Brain microvascular endothelial cell (primary cell): Measurements from ENCODE around the gene CDH23.

Experiments used
- DNase-seq: peaks from one replicate; pipeline ENCODE4 v3.0.0-alpha.2; 2020
- H3K27ac ChIP-seq: fragments of 250-450 bp; sonication (Bioruptor Pico); 2 replicates; pipeline ENCODE4 v1.5.1; 2020; ENCODE audit warnings: mild to moderate bottlenecking, moderate library complexity
- H3K27me3 ChIP-seq: fragments of 250-450 bp; sonication (Bioruptor Pico); replicated peaks from 2 replicates; pipeline ENCODE4 v1.5.1; 2020; ENCODE audit warnings: mild to moderate bottlenecking
- H3K36me3 ChIP-seq: fragments of 250-450 bp; sonication (Bioruptor Pico); replicated peaks from 2 replicates; pipeline ENCODE4 v1.5.1; 2020; ENCODE audit warnings: mild to moderate bottlenecking
- H3K4me3 ChIP-seq: 2 replicates; pipeline ENCODE4 v1.5.1; 2011; ENCODE audit warnings: low read depth, mild to moderate bottlenecking, control low read depth, low read length, moderate library complexity
- in situ Hi-C: cut with HindIII; loops from 2 replicates; pipeline ENCODE4 v1.10.0; 2017; ENCODE audit warnings: low sequenced_read_pairs, low pct_ligation_motif_present
- TF ChIP-seq, protein P1 (sequence below): IDR thresholded peaks from 2 replicates; pipeline ENCODE4 v1.5.1; 2011; ENCODE audit warnings: low read depth, mild to moderate bottlenecking, moderate library complexity, low read length, control low read depth, inconsistent platforms; ENCODE audit errors: missing control alignments

CDH23 gene

DNA sequence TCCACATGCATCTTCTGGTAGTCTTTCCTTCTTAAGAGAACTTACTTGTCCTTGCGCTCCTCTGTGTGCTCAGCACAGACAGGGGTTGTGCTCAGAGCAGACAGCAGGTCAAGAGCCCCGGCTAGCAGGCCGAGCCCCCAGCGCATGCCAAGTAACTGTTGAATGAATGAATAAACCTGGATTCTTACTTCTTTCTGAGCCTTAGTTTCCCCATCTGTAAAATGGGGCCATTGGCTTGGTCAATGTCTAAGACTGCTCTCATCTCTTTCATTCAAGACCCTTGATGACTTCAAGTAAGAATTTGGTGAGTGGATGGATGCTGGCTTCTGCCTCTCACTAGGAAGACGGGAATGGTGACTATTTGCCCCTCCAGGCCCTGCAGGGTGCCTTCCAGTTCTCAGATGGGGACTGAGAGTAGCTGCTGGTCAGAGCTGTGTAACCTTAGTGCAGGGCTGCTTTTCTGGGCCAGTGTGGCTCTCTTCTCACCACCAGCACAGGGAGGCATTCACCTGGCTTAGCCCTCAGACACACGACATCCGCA, 78.1 kb downstream of the CDH23 start:
- DNase-seq: no peak
- no peak overlapping the region for H3K4me3 ChIP-seq
- H3K27me3 ChIP-seq: peaks cover 15% of the 10 kb centered on the region
- no peak overlapping the region for H3K27ac ChIP-seq
- no peaks in the 10 kb centered on the region for H3K36me3 ChIP-seq
- TF ChIP-seq, protein P1, sequence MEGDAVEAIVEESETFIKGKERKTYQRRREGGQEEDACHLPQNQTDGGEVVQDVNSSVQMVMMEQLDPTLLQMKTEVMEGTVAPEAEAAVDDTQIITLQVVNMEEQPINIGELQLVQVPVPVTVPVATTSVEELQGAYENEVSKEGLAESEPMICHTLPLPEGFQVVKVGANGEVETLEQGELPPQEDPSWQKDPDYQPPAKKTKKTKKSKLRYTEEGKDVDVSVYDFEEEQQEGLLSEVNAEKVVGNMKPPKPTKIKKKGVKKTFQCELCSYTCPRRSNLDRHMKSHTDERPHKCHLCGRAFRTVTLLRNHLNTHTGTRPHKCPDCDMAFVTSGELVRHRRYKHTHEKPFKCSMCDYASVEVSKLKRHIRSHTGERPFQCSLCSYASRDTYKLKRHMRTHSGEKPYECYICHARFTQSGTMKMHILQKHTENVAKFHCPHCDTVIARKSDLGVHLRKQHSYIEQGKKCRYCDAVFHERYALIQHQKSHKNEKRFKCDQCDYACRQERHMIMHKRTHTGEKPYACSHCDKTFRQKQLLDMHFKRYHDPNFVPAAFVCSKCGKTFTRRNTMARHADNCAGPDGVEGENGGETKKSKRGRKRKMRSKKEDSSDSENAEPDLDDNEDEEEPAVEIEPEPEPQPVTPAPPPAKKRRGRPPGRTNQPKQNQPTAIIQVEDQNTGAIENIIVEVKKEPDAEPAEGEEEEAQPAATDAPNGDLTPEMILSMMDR: no peak
- in situ Hi-C loops: no loop called here

DNA sequence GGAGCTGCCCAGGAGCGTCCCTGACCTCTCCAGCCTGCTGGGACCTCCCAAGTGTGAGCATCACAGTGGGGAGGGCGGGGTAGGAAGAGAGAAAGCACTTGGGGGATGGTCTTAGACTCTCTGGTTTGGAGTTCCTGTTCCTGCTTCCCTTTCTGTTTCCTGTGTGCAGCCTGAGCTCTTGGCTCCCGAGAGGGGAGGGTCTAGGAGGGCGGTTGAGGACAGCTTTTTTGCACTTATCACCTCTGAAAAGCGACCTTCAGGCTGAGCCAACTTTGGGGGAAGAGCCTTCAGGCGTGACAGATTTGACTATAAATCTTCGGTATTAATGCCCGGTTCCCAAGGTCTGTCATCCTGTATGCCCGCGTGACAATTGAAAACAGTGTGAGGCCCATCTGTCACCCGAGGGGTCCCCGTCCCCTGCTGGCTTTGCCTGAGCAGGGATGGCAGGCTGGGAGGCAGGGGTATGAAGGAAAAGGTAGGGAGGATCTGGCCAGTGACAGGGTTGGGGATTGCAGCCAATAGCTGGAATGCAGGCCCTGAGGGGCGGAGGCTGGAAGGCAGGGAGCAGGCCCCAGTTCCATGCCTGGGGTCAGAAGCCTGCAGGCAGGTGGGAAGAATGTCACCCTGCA, 78.6 kb downstream of the CDH23 start:
- no peaks in the 10 kb centered on the region for H3K36me3 ChIP-seq
- in situ Hi-C loops: no loop called here

DNA sequence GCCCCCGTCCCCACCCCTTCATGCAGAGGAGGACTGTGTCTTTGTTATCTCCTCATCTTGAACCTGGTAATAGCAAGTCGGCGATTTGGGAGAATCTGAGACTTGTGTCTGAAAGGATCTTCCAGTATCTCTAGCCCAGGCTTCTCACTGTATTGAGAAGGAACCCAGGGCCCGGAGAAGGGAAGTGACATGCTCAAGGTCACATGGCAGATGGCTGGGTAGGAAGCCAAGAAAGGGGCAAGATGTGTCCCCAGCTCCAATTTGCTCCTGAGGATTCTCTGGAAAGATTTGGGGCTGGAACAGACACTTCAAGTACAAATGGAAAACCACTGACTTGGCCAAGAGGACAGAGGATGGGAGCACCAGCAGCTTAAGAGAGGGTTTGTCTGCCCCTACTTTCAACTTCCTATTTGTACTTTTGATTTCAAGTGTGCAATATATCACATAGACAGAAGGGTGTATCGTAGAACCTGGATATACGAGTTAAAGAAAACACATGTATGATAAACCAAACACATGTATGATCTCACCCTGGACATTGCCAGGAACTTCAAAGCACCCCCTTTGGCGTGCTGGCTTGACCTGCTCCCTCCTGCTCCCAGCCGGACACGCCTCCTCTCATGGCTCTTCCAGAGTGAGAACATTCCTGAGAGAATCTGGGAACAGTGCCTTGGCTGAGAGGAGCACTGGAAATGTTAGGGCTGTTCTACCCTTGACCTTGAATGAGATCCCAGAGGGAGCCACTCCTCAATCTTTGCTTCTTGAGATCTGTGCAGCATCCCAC, 79.7 kb downstream of the CDH23 start:
- TF ChIP-seq, protein P1: no peak
- in situ Hi-C loops: no loop called here
- no peak overlapping the region for H3K4me3 ChIP-seq
- DNase-seq: no peak
- H3K36me3 ChIP-seq: no peaks in the 10 kb centered on the region
- no peak overlapping the region for H3K27ac ChIP-seq
- H3K27me3 ChIP-seq: peaks cover 17% of the 10 kb centered on the region

More for the DNA sequence above, 78.6 kb downstream of the CDH23 start:
- TF ChIP-seq, protein P1: no peak
- peaks cover 17% of the 10 kb centered on the region for H3K27me3 ChIP-seq
- H3K27ac ChIP-seq: no peak overlapping the region
- H3K4me3 ChIP-seq: no peak overlapping the region
- no peak for DNase-seq

DNA sequence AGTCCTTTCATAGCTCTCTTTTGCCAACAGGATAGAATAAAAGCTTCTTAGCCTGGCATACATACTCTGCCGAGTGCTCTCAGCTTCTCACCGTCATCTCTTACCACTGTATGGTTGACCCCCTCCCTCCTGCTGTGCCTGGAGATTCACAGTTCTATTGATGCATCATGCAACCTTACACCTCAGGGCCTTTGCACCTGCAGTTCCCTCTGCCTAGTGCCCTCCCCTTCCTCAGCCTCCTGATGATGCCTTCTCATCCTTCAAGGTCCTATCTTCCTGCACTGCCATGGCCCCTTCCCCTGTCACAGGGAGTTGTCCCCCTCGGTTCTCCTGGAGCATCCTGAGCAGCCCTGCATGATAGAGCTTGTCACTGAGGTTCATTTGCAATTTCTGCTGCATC, 81.5 kb downstream of the CDH23 start:
- TF ChIP-seq, protein P1: no peak
- in situ Hi-C loops: no loop called here
- Histone ChIP-seq H3K4me3 (no peak overlapping the region), H3K36me3 (no peaks in the 10 kb centered on the region), H3K27ac (no peak overlapping the region), H3K27me3 (peaks cover 15% of the 10 kb centered on the region)
- DNase-seq: no peak

DNA sequence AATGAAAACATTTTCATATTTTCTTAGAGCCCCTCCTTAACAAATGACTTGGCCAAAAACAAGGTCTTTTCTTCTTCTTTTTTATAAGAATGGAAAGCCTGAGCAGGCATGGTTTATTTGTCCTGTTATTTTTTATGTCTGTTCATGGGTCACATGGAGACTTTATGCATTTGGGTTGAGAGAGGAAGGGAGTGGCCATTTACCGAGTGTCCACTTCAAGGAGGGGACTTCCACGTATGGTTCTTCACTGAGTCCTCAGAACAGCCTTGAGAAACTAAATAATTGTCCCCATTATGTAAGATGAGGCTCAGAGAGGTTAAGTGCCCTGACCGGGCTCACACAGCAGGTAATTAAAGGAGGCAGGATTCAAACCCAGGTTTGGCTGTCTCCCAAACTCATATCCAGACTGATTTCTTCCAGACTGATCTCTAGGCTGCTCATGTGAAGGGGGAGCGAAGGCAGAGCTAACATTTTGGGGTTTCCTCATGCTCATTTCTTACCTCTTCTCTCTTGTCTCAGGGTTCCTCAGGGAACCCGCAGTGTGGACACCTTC, 82.2 kb downstream of the CDH23 start:
- in situ Hi-C loops: no loop called here
- Histone ChIP-seq H3K27me3 (peaks cover 15% of the 10 kb centered on the region), H3K36me3 (no peaks in the 10 kb centered on the region), H3K4me3 (no peak overlapping the region), H3K27ac (no peak overlapping the region)
- TF ChIP-seq, protein P1: no peak
- DNase-seq: no peak
